ENCODE data around the gene ECSIT. TPM values are rescaled to one million over a fixed set of nuclear protein-coding genes. Genes with fewer than 3 reads are reported as not detected.
"Not testable (repeated sequence)": the region's sequence is repeated elsewhere in the genome, so short reads cannot be mapped to it uniquely, and the experiment has no call there.

ECSIT gene
- total RNA-seq, 2 experiments from 2014 or later: 27.2 to 27.4 TPM

DNA sequence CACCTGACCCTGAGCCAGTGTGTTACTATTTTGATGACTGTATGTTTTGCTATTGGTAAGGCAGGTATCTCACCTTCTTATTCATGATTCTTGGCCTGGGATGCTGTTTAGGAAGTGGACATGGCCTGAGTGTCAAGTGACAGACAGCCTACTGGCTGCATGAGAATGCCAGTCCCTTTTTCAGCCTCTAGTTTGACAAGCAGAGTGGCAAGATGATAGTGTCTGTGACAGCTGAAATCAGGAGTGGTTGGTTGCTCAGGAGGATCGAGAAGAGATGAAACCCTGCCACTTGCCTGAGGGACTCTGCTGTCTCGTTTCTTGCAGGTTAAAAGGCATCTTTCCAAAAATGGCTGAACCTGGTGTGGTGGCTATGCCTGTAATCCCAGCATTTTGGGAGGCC lies 37.2 kb upstream of the ECSIT start:
- Mint-ChIP-seq H3K4me1 (ENCODE audit: low read depth) (no peaks in the 10 kb centered on the region), H3K9me3 (no peaks in the 10 kb centered on the region), H3K27me3 (no peaks in the 10 kb centered on the region), H3K27ac (no peak overlapping the region), H3K36me3 (ENCODE audit: low read depth) (no peaks in the 10 kb centered on the region), H3K4me3 (no peak overlapping the region)
- Histone ChIP-seq H3K27me3 (ENCODE audit: control insufficient read depth in 1 of 2, insufficient read depth in 2 of 2, low read length in 2 of 2) (no peaks in the 10 kb centered on the region), H3K4me3 (ENCODE audit: low read length) (no peak overlapping the region), H3K27ac (ENCODE audit: low read depth in 1 of 2, low read length in 2 of 2) (no peak overlapping the region), H3K4me1 (ENCODE audit: insufficient read depth, low read length) (peaks cover 4% of the 10 kb centered on the region), H3K9me3 (ENCODE audit: control insufficient read depth in 1 of 2, insufficient read depth in 1 of 2, low read length in 2 of 2) (no peaks in the 10 kb centered on the region), H3K36me3 (ENCODE audit: insufficient read depth, low read length) (no peaks in the 10 kb centered on the region)
- TF ChIP-seq, protein P1, sequence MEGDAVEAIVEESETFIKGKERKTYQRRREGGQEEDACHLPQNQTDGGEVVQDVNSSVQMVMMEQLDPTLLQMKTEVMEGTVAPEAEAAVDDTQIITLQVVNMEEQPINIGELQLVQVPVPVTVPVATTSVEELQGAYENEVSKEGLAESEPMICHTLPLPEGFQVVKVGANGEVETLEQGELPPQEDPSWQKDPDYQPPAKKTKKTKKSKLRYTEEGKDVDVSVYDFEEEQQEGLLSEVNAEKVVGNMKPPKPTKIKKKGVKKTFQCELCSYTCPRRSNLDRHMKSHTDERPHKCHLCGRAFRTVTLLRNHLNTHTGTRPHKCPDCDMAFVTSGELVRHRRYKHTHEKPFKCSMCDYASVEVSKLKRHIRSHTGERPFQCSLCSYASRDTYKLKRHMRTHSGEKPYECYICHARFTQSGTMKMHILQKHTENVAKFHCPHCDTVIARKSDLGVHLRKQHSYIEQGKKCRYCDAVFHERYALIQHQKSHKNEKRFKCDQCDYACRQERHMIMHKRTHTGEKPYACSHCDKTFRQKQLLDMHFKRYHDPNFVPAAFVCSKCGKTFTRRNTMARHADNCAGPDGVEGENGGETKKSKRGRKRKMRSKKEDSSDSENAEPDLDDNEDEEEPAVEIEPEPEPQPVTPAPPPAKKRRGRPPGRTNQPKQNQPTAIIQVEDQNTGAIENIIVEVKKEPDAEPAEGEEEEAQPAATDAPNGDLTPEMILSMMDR (IDR thresholded peaks at IDR 0.05): no peak
- CTCF ChIA-PET: no interaction called here
- no peak for ATAC-seq (ENCODE audit: poor library complexity)
- intact Hi-C loops (cut with DNase I, micrococcal nuclease): no loop called here
- POLR2A ChIA-PET: no interaction called here
- DNase-seq: no peak

DNA sequence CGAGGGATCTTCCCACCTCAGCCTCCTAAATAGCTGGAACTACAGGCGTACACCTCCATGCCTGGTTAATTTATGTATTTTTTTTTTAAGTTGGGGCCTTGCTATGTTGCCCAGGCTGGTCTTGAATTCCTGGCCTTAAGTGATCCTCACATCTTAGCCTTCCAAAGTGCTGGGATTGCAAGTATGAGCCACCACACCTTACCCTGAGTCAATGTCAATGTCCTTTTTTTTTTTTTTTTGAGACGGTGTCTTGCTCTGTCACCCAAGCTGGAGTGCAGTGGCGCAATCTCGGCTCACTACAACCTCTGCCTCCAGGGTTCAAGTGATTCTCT lies 36.7 kb upstream of the ECSIT start:
- ATAC-seq (ENCODE audit: poor library complexity); intact Hi-C loops (cut with DNase I, micrococcal nuclease); H3K4me1 Mint-ChIP-seq (ENCODE audit: low read depth); H3K27ac ChIP-seq (ENCODE audit: low read depth in 1 of 2, low read length in 2 of 2); H3K4me3 Mint-ChIP-seq; H3K27ac Mint-ChIP-seq; H3K27me3 ChIP-seq (ENCODE audit: control insufficient read depth in 1 of 2, insufficient read depth in 2 of 2, low read length in 2 of 2); H3K9me3 ChIP-seq (ENCODE audit: control insufficient read depth in 1 of 2, insufficient read depth in 1 of 2, low read length in 2 of 2); H3K9me3 Mint-ChIP-seq; H3K36me3 Mint-ChIP-seq (ENCODE audit: low read depth); POLR2A ChIA-PET; DNase-seq; CTCF ChIA-PET; H3K4me1 ChIP-seq (ENCODE audit: insufficient read depth, low read length); H3K4me3 ChIP-seq (ENCODE audit: low read length); H3K36me3 ChIP-seq (ENCODE audit: insufficient read depth, low read length); H3K27me3 Mint-ChIP-seq: not testable (repeated sequence)

DNA sequence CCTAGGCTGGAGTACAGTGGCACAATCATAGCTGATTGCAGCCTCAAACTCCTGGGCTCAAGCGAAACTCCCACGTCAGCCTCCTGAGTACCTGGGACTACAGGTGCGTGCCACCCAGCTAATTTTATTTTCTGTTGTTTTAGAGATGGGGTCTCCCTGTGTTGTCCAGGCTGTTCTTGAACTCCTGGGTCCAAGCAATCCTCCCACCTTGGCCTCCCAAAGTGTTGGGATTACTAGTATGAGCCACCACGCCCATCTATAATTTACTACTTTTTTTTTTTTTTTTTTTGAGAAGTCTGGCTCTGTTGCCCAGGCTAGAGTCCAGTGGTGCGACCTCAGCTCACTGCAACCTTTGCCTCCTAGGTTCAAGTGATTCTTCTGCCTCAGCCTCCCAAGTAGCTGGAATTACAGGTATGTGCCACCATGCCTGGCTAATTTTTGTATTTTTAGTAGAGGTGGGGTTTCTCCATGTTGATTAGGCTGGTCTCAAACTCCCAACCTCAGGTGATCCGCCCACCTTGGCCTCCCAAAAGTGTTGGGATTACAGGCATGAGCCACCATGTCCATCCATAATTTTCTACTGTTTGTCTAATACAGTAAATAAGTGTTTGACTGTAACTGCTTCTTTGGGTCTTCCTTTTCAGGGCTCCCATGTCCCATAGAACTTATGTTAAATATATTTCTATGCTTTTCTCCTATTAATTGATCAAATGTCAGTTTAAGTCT lies 35.3 kb upstream of the ECSIT start:
- H3K9me3 Mint-ChIP-seq; POLR2A ChIA-PET; DNase-seq; H3K27ac Mint-ChIP-seq; H3K36me3 ChIP-seq (ENCODE audit: insufficient read depth, low read length); H3K9me3 ChIP-seq (ENCODE audit: control insufficient read depth in 1 of 2, insufficient read depth in 1 of 2, low read length in 2 of 2); H3K4me3 Mint-ChIP-seq; H3K27me3 ChIP-seq (ENCODE audit: control insufficient read depth in 1 of 2, insufficient read depth in 2 of 2, low read length in 2 of 2); H3K36me3 Mint-ChIP-seq (ENCODE audit: low read depth); intact Hi-C loops (cut with DNase I, micrococcal nuclease); CTCF ChIA-PET; H3K27ac ChIP-seq (ENCODE audit: low read depth in 1 of 2, low read length in 2 of 2); H3K4me3 ChIP-seq (ENCODE audit: low read length); H3K27me3 Mint-ChIP-seq; ATAC-seq (ENCODE audit: poor library complexity): not testable (repeated sequence)
- peaks cover 10% of the 10 kb centered on the region for H3K4me1 Mint-ChIP-seq (ENCODE audit: low read depth)
- H3K4me1 ChIP-seq (ENCODE audit: insufficient read depth, low read length): peaks cover 19% of the 10 kb centered on the region

DNA sequence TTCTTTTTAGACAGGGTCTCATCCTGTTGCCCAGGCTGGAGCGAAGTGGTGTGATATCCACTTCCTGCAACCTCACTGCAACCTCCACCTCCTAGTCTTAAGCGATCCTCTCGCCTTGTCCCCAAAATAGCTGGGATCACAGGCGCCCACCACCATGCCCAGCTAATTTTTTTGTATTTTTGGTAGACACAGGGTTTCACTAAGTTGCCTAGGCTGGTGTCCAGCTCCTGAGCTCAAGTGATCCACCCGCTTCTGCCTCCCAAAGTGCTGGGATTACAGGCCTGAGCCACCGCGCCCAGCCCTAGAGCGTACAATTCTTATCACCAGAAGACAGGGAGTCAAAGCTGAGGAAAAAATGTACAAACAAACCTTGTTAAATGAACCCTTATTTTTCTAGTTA lies 34.6 kb upstream of the ECSIT start:
- ATAC-seq (ENCODE audit: poor library complexity): no peak
- intact Hi-C loops (cut with DNase I, micrococcal nuclease): no loop called here

More for the DNA sequence above, 34.6 kb upstream of the ECSIT start:
- H3K27ac Mint-ChIP-seq: no peak overlapping the region
- Histone ChIP-seq H3K4me1 (ENCODE audit: insufficient read depth, low read length) (peaks cover 22% of the 10 kb centered on the region), H3K27me3 (ENCODE audit: control insufficient read depth in 1 of 2, insufficient read depth in 2 of 2, low read length in 2 of 2) (no peaks in the 10 kb centered on the region), H3K4me3 (ENCODE audit: low read length) (no peak overlapping the region), H3K9me3 (ENCODE audit: control insufficient read depth in 1 of 2, insufficient read depth in 1 of 2, low read length in 2 of 2) (no peaks in the 10 kb centered on the region), H3K36me3 (ENCODE audit: insufficient read depth, low read length) (no peaks in the 10 kb centered on the region), H3K27ac (ENCODE audit: low read depth in 1 of 2, low read length in 2 of 2) (no peak overlapping the region)
- TF ChIP-seq, protein P1 (IDR thresholded peaks at IDR 0.05): no peak
- ChIA-PET POLR2A (interaction anchor here (0.8 kb wide), 1 partner anchor 15 kb away, joined by 3 read pairs; no protein-coding TSS in a partner anchor), CTCF (no interaction called here)
- H3K27me3 Mint-ChIP-seq: no peaks in the 10 kb centered on the region
- DNase-seq: no peak
- H3K4me3 Mint-ChIP-seq: no peak overlapping the region
- H3K36me3 Mint-ChIP-seq (ENCODE audit: low read depth): peaks cover 9% of the 10 kb centered on the region
- H3K4me1 Mint-ChIP-seq (ENCODE audit: low read depth): peaks cover 15% of the 10 kb centered on the region
- no peaks in the 10 kb centered on the region for H3K9me3 Mint-ChIP-seq
